ENCODE data around the gene BEGAIN. TPM values are rescaled to one million over a fixed set of nuclear protein-coding genes. Genes with fewer than 3 reads are reported as not detected.

BEGAIN gene
- polyA plus RNA-seq, 1 donor from 2014 or later: 10.9 TPM

DNA sequence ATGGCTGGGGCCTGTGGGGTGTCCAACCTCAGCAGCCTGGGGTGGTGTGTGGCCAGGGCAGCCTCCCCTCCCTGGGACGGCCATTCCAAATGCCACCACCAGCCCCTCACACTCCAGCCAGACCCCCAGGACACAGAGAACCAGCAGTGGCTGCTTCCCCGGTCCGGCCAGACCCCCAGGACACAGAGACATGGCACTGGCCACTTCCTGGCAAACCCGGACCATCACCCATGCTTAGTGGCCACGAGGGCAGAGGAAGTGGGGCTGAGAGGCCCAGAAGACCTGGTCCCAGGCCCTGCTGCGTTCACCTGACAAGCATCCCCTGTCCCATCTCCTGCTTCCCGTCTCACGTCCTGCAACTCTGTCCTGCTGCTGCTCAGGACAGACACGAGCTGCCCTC is 26.7 kb downstream of the BEGAIN start:
- TF ChIP-seq EP300 (conservative IDR thresholded peaks at IDR 0.05; ENCODE audit: poor library complexity, severe bottlenecking) (no peak), MXI1 (conservative IDR thresholded peaks at IDR 0.05; ENCODE audit: poor library complexity, severe bottlenecking) (no peak), TAF1 (IDR thresholded peaks at IDR 0.05; ENCODE audit: low read depth) (no peak), EZH2 (IDR thresholded peaks at IDR 0.05; ENCODE audit: borderline replicate concordance, insufficient read depth, low read length, poor library complexity, severe bottlenecking) (no peak), RAD21 (conservative IDR thresholded peaks at IDR 0.05) (no peak), POLR2AphosphoS5 (IDR thresholded peaks at IDR 0.05) (no peak)
- TF ChIP-seq, protein P1, sequence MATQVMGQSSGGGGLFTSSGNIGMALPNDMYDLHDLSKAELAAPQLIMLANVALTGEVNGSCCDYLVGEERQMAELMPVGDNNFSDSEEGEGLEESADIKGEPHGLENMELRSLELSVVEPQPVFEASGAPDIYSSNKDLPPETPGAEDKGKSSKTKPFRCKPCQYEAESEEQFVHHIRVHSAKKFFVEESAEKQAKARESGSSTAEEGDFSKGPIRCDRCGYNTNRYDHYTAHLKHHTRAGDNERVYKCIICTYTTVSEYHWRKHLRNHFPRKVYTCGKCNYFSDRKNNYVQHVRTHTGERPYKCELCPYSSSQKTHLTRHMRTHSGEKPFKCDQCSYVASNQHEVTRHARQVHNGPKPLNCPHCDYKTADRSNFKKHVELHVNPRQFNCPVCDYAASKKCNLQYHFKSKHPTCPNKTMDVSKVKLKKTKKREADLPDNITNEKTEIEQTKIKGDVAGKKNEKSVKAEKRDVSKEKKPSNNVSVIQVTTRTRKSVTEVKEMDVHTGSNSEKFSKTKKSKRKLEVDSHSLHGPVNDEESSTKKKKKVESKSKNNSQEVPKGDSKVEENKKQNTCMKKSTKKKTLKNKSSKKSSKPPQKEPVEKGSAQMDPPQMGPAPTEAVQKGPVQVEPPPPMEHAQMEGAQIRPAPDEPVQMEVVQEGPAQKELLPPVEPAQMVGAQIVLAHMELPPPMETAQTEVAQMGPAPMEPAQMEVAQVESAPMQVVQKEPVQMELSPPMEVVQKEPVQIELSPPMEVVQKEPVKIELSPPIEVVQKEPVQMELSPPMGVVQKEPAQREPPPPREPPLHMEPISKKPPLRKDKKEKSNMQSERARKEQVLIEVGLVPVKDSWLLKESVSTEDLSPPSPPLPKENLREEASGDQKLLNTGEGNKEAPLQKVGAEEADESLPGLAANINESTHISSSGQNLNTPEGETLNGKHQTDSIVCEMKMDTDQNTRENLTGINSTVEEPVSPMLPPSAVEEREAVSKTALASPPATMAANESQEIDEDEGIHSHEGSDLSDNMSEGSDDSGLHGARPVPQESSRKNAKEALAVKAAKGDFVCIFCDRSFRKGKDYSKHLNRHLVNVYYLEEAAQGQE (IDR thresholded peaks at IDR 0.05; ENCODE audit: borderline replicate concordance): no peak
- TF ChIP-seq, protein P2, sequence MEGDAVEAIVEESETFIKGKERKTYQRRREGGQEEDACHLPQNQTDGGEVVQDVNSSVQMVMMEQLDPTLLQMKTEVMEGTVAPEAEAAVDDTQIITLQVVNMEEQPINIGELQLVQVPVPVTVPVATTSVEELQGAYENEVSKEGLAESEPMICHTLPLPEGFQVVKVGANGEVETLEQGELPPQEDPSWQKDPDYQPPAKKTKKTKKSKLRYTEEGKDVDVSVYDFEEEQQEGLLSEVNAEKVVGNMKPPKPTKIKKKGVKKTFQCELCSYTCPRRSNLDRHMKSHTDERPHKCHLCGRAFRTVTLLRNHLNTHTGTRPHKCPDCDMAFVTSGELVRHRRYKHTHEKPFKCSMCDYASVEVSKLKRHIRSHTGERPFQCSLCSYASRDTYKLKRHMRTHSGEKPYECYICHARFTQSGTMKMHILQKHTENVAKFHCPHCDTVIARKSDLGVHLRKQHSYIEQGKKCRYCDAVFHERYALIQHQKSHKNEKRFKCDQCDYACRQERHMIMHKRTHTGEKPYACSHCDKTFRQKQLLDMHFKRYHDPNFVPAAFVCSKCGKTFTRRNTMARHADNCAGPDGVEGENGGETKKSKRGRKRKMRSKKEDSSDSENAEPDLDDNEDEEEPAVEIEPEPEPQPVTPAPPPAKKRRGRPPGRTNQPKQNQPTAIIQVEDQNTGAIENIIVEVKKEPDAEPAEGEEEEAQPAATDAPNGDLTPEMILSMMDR (IDR thresholded peaks at IDR 0.05; ENCODE audit: poor library complexity, severe bottlenecking): no peak
- Histone ChIP-seq H3K79me2 (replicated peaks; ENCODE audit: insufficient read depth, low read length) (peaks cover 9% of the 10 kb centered on the region), H3K27me3 (ENCODE audit: insufficient read depth, low read depth, low read length) (no peaks in the 10 kb centered on the region), H3K4me3 (ENCODE audit: low read length) (no peak overlapping the region), H4K20me1 (ENCODE audit: insufficient read depth) (no peaks in the 10 kb centered on the region), H3K9ac (ENCODE audit: low read length) (no peak overlapping the region), H2AFZ (ENCODE audit: low read depth, low read length) (no peak overlapping the region), H3K27ac (ENCODE audit: low read length) (no peak overlapping the region), H3K9me3 (ENCODE audit: low read length) (no peaks in the 10 kb centered on the region), H3K9me2 (ENCODE audit: insufficient read depth, low read length) (no peaks in the 10 kb centered on the region), H3K4me2 (ENCODE audit: low read length) (no peak overlapping the region), H3K36me3 (ENCODE audit: insufficient read depth, low read length) (no peaks in the 10 kb centered on the region), H3F3A (ENCODE audit: insufficient read depth, low read length, poor library complexity, severe bottlenecking) (no peaks in the 10 kb centered on the region)

DNA sequence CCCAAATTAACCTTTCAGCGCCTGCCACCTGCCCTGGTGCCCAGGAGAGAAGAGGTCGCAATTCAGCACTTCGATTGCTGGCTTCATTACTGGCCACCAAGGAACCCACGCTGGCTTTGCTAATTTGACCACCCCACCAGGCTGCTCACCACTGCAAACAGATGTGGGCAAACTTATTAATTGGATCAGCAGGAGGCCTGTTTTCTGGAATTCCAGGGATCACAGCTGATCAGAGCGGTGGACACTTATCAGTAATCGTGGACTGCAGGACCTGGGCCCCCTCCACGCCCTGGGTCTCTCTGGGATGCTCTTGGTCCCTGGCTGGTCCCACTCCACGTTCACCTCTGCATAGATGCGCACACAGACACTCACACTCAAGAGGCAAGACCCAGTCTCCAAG is 27.8 kb downstream of the BEGAIN start:
- no peaks in the 10 kb centered on the region for H4K20me1 ChIP-seq (ENCODE audit: insufficient read depth)
- no peaks in the 10 kb centered on the region for H3F3A ChIP-seq (ENCODE audit: insufficient read depth, low read length, poor library complexity, severe bottlenecking)
- no peak overlapping the region for H2AFZ ChIP-seq (ENCODE audit: low read depth, low read length)
- H3K9me2 ChIP-seq (ENCODE audit: insufficient read depth, low read length): no peaks in the 10 kb centered on the region
- no peaks in the 10 kb centered on the region for H3K9me3 ChIP-seq (ENCODE audit: low read length)
- peaks cover 7% of the 10 kb centered on the region for H3K79me2 ChIP-seq (replicated peaks; ENCODE audit: insufficient read depth, low read length)
- H3K4me3 ChIP-seq (ENCODE audit: low read length): no peak overlapping the region
- no peaks in the 10 kb centered on the region for H3K27me3 ChIP-seq (ENCODE audit: insufficient read depth, low read depth, low read length)
- no peaks in the 10 kb centered on the region for H3K36me3 ChIP-seq (ENCODE audit: insufficient read depth, low read length)
- H3K27ac ChIP-seq (ENCODE audit: low read length): no peak overlapping the region
- TF ChIP-seq EZH2 (IDR thresholded peaks at IDR 0.05; ENCODE audit: borderline replicate concordance, insufficient read depth, low read length, poor library complexity, severe bottlenecking): no peak
- TF ChIP-seq MXI1 (conservative IDR thresholded peaks at IDR 0.05; ENCODE audit: poor library complexity, severe bottlenecking): no peak
- TF ChIP-seq POLR2AphosphoS5 (IDR thresholded peaks at IDR 0.05): no peak
- no peak overlapping the region for H3K9ac ChIP-seq (ENCODE audit: low read length)
- H3K4me2 ChIP-seq (ENCODE audit: low read length): no peak overlapping the region

DNA sequence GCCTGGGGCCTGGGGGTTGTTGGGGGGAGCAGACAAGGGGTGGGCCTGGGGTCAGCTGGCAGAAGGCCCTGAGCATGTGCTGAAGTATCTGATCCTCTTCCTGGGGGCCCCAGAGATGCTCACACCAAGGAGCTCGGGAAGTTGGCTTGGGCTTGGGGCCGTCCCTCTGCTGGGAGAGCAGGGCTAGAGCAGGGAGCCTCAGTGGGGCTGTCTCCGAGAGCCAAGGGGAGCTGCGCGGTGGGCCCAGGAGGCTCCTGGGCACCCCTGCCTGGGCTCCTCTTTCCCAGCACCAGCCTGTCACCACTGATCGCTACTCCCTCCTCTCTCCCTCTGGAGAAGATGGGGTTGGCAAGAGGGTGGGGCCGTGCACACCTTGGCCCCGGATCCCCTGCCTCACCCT is 28.3 kb downstream of the BEGAIN start:
- H3K4me3 ChIP-seq (ENCODE audit: low read length): no peak overlapping the region
- TF ChIP-seq POLR2AphosphoS5 (IDR thresholded peaks at IDR 0.05) (no peak), EP300 (conservative IDR thresholded peaks at IDR 0.05; ENCODE audit: poor library complexity, severe bottlenecking) (no peak), EZH2 (IDR thresholded peaks at IDR 0.05; ENCODE audit: borderline replicate concordance, insufficient read depth, low read length, poor library complexity, severe bottlenecking) (no peak), SMC3 (conservative IDR thresholded peaks at IDR 0.05; ENCODE audit: poor library complexity) (no peak), TAF1 (IDR thresholded peaks at IDR 0.05; ENCODE audit: low read depth) (no peak), RAD21 (conservative IDR thresholded peaks at IDR 0.05) (no peak)
- TF ChIP-seq, protein P2 (IDR thresholded peaks at IDR 0.05; ENCODE audit: poor library complexity, severe bottlenecking): no peak
- TF ChIP-seq, protein P1 (IDR thresholded peaks at IDR 0.05; ENCODE audit: borderline replicate concordance): no peak
- H3K27ac ChIP-seq (ENCODE audit: low read length): no peak overlapping the region
- no peaks in the 10 kb centered on the region for H3K27me3 ChIP-seq (ENCODE audit: insufficient read depth, low read depth, low read length)
- no peaks in the 10 kb centered on the region for H4K20me1 ChIP-seq (ENCODE audit: insufficient read depth)
- no peaks in the 10 kb centered on the region for H3K36me3 ChIP-seq (ENCODE audit: insufficient read depth, low read length)
- H3F3A ChIP-seq (ENCODE audit: insufficient read depth, low read length, poor library complexity, severe bottlenecking): no peaks in the 10 kb centered on the region
- H3K9me2 ChIP-seq (ENCODE audit: insufficient read depth, low read length): no peaks in the 10 kb centered on the region
- no peak overlapping the region for H2AFZ ChIP-seq (ENCODE audit: low read depth, low read length)
- H3K79me2 ChIP-seq (replicated peaks; ENCODE audit: insufficient read depth, low read length): peaks cover 7% of the 10 kb centered on the region
- H3K9me3 ChIP-seq (ENCODE audit: low read length): no peaks in the 10 kb centered on the region
- H3K4me2 ChIP-seq (ENCODE audit: low read length): no peak overlapping the region
- H3K9ac ChIP-seq (ENCODE audit: low read length): no peak overlapping the region
